ENCODE results near the gene BTBD8. TPM values are rescaled to one million over a fixed set of nuclear protein-coding genes. Genes with fewer than 3 reads are reported as not detected.

Gene BTBD8
- total RNA-seq, 4 donors from 2014 or later, result 0.90 to 5.7 (median 3.4) TPM

DNA sequence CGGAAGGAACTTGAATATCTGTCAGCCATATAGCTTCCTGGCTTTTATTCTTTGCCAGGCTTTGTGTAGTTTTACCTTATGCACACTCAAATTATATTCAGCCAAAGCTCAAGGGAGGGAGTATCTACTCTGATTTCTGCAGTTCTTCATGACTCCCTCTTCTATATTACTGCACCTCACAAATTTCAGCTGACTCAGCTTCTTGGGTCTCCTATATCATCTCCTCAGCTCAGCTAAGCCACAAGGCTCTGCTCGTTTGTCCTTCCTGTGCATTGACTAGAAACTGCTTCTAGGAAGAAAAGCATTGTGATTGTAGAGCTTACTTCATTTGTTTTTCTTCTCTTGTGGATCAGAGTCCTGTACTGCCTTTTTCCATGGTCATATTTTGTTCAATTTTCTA lies 37.4 kb downstream of the BTBD8 start:
- no peaks in the 10 kb centered on the region for H3K9me3 ChIP-seq
- no peak overlapping the region for H3K27ac ChIP-seq
- in situ Hi-C loops (cut with MboI; ENCODE audit: low sequenced_read_pairs in 4 of 4) (no loop called here), intact Hi-C loops (cut with DNase I; ENCODE audit: low total_unique reads) (no loop called here)
- H3K27me3 ChIP-seq, result no peaks in the 10 kb centered on the region
- DNase-seq, result no peak
- no peaks in the 10 kb centered on the region for H3K36me3 ChIP-seq
- no peak for TF ChIP-seq POLR2A (IDR thresholded peaks at IDR 0.05)
- TF ChIP-seq, protein P1, sequence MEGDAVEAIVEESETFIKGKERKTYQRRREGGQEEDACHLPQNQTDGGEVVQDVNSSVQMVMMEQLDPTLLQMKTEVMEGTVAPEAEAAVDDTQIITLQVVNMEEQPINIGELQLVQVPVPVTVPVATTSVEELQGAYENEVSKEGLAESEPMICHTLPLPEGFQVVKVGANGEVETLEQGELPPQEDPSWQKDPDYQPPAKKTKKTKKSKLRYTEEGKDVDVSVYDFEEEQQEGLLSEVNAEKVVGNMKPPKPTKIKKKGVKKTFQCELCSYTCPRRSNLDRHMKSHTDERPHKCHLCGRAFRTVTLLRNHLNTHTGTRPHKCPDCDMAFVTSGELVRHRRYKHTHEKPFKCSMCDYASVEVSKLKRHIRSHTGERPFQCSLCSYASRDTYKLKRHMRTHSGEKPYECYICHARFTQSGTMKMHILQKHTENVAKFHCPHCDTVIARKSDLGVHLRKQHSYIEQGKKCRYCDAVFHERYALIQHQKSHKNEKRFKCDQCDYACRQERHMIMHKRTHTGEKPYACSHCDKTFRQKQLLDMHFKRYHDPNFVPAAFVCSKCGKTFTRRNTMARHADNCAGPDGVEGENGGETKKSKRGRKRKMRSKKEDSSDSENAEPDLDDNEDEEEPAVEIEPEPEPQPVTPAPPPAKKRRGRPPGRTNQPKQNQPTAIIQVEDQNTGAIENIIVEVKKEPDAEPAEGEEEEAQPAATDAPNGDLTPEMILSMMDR (IDR thresholded peaks at IDR 0.05 in 4 of 5, conservative IDR thresholded peaks at IDR 0.05 in 1 of 5), result no peak
- no peaks in the 10 kb centered on the region for H3K4me1 ChIP-seq
- no peak for ATAC-seq
- H3K4me3 ChIP-seq, result no peak overlapping the region

DNA sequence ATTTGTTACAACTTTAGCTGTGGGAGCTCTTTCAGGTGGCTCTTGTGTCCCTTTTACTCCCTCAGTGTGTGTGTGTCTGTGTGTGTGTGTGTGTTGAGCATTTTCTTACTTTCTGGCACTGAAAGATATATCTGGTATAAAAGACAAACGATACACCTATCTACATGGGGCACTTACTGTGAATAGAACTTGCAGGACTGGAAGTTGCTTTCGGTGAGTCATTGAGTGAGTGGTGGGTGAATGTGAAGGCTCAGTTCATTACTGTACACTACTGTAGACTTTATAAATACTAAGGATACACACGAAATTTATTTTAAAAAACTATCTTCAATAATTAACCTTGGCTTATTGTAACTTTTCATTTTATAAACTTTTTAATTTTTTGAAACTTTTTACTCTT lies 38.7 kb downstream of the BTBD8 start:
- DNase-seq, result no peak
- ATAC-seq, result no peak
- H3K27ac ChIP-seq, result no peak overlapping the region
- no peak overlapping the region for H3K4me3 ChIP-seq
- H3K9me3 ChIP-seq, result no peaks in the 10 kb centered on the region
- in situ Hi-C loops (cut with MboI; ENCODE audit: low sequenced_read_pairs in 4 of 4), result no loop called here
- TF ChIP-seq POLR2A (IDR thresholded peaks at IDR 0.05), result no peak
- TF ChIP-seq, protein P1 (IDR thresholded peaks at IDR 0.05 in 4 of 5, conservative IDR thresholded peaks at IDR 0.05 in 1 of 5), result no peak
- H3K36me3 ChIP-seq, result no peaks in the 10 kb centered on the region
- H3K4me1 ChIP-seq, result no peaks in the 10 kb centered on the region
- no peaks in the 10 kb centered on the region for H3K27me3 ChIP-seq
- intact Hi-C loops (cut with DNase I; ENCODE audit: low total_unique reads), result no loop called here

DNA sequence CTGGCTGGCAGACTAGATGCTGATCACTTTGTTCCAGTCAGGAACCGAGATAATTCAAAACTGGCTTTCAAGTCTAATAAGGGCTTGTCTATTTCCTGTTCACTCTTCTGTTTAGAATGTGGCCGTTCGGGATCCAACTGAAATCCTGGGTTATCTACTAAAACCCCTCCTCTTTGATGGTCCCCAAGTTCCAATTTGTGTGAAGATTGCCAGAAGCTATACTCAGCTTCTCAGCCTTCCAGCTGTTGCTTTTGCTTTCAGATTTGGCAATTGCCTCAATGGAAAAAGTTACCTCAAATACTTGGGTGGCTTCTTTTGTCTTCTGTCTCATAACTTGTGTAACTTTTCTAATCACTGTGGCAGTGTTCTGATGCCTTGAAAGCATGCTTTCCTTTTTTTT lies 43.7 kb downstream of the BTBD8 start:
- Histone ChIP-seq H3K27me3 (no peaks in the 10 kb centered on the region), H3K9me3 (no peaks in the 10 kb centered on the region), H3K27ac (no peak overlapping the region), H3K36me3 (no peaks in the 10 kb centered on the region), H3K4me3 (no peak overlapping the region), H3K4me1 (no peaks in the 10 kb centered on the region)
- intact Hi-C loops (cut with DNase I; ENCODE audit: low total_unique reads), result no loop called here
- TF ChIP-seq, protein P1 (IDR thresholded peaks at IDR 0.05 in 4 of 5, conservative IDR thresholded peaks at IDR 0.05 in 1 of 5), result no peak
- no peak for TF ChIP-seq POLR2A (IDR thresholded peaks at IDR 0.05)
- in situ Hi-C loops (cut with MboI; ENCODE audit: low sequenced_read_pairs in 4 of 4), result no loop called here
- DNase-seq (no peak), ATAC-seq (no peak)

DNA sequence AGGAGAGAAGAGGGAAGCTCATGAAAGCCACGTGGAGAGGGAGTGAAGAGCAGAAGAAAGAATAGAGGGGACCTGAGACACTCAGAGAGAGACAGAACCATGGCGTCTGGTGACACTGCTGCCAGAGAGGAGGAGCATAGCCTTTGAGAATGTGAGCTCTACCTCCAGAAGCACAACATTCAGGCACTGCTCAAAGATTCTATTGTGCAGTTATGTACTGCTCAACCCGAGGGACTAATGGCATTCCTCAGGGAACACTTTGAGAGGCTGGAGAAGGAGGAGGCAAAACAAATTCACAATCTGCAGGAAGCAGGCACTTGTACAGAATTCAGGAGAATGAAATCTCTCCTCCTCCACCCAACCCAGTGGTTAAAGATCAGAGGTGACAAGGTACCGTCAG lies 45.1 kb downstream of the BTBD8 start:
- in situ Hi-C loops (cut with MboI; ENCODE audit: low sequenced_read_pairs in 4 of 4), result no loop called here
- DNase-seq, result no peak

DNA sequence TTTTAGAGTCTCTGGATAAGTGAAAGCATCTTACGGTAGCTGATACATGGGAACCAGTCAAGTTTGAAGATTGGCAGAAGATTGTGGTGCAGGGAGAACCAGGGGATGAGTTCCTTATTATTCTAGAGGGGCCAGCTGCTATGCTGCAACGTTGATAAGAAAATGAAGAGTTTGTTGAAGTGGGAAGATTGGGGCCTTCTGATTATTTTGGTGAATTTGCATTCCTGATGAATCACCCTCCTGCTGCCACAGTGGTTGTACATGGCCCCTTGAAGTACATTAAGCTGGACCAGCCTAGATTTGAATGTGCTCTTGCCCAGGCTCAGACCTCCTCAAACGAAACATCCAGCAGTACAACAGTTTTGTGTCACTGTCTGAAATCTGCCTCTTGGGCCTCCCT lies 45.9 kb downstream of the BTBD8 start:
- DNase-seq, result no peak
- Histone ChIP-seq H3K36me3 (peaks cover 0 to 3% of the 10 kb centered on the region in 2 donors), H3K27me3 (no peaks in the 10 kb centered on the region), H3K4me1 (no peaks in the 10 kb centered on the region), H3K9me3 (no peaks in the 10 kb centered on the region), H3K27ac (no peak overlapping the region), H3K4me3 (no peak overlapping the region)
- in situ Hi-C loops (cut with MboI; ENCODE audit: low sequenced_read_pairs in 4 of 4), result no loop called here
- no peak for ATAC-seq
- intact Hi-C loops (cut with DNase I; ENCODE audit: low total_unique reads), result no loop called here
- no peak for TF ChIP-seq POLR2A (IDR thresholded peaks at IDR 0.05)
- TF ChIP-seq, protein P1 (IDR thresholded peaks at IDR 0.05 in 4 of 5, conservative IDR thresholded peaks at IDR 0.05 in 1 of 5), result no peak

More for the DNA sequence above, 45.1 kb downstream of the BTBD8 start:
- Histone ChIP-seq H3K36me3 (no peaks in the 10 kb centered on the region), H3K9me3 (no peaks in the 10 kb centered on the region), H3K4me3 (no peak overlapping the region), H3K27me3 (no peaks in the 10 kb centered on the region), H3K4me1 (no peaks in the 10 kb centered on the region), H3K27ac (no peak overlapping the region)
- TF ChIP-seq, protein P1 (IDR thresholded peaks at IDR 0.05 in 4 of 5, conservative IDR thresholded peaks at IDR 0.05 in 1 of 5), result no peak
- no peak for TF ChIP-seq POLR2A (IDR thresholded peaks at IDR 0.05)
- ATAC-seq, result no peak
- intact Hi-C loops (cut with DNase I; ENCODE audit: low total_unique reads), result no loop called here

Measured in gastrocnemius medialis (tissue), 4 donors.